A549 (cell line): ENCODE data around the gene ST3GAL5. TPM values are rescaled to one million over a fixed set of nuclear protein-coding genes. Genes with fewer than 3 reads are reported as not detected.
A peak's percentile ranks its signal among the peaks of the same experiment; 100 is the strongest.

Experiments used
- ATAC-seq, 2 experiments: fragments of 200-7000 bp in 1 of 2; fragments of >200 bp in 1 of 2; cut with Nextera tagmentation in 1 of 2; cut with Tn5 transposase in 1 of 2; 3 replicates each; pipeline versions ENCODE4 v1.8.0 to v1.9.1; 2018 to 2020; ENCODE audit warnings: mild to moderate bottlenecking in 1 of 2, moderate library complexity in 1 of 2
- CTCF ChIA-PET: fragments of 300-600 bp; sonication (Branson Sonifier 250); formaldehyde crosslinking; extraction: SDS; loops from one replicate; lab custom pipeline; 2021; ENCODE audit warnings: antibody characterized with exemption, inconsistent platforms; lab: Yijun Ruan, JAX
- POLR2A ChIA-PET: fragments of 350-600 bp; formaldehyde crosslinking; extraction: SDS; loops from one replicate; lab custom pipeline; 2021; ENCODE audit warnings: antibody characterized with exemption, inconsistent platforms; lab: Yijun Ruan, JAX
- DNase-seq, 2 experiments: peaks; one replicate each; pipeline versions ENCODE4 v3.0.0 to v3.0.0-alpha.2; 2011 to 2016; ENCODE audit warnings: low read depth in 1 of 2, low spot score in 1 of 2
- FAIRE-seq: peaks from 2 replicates; lab custom pipeline; 2011; peaks lifted over from hg19 to GRCh38; lab: Jason Lieb, UNC
- H3K27ac ChIP-seq, 2 experiments: fragments of >200 bp; sonication (Bioruptor Twin); formaldehyde crosslinking; 3 replicates each; pipeline ENCODE4 v1.5.1; 2016 to 2017
- H3K4me1 ChIP-seq: fragments of >200 bp; sonication (Bioruptor Twin); formaldehyde crosslinking; 3 replicates; pipeline ENCODE4 v1.6.1; 2016
- H3K4me2 ChIP-seq: fragments of >200 bp; sonication (Bioruptor Twin); formaldehyde crosslinking; 3 replicates; pipeline ENCODE4 v1.6.1; 2016
- H3K4me3 ChIP-seq: fragments of >200 bp; sonication (Bioruptor Twin); formaldehyde crosslinking; 3 replicates; pipeline ENCODE4 v1.5.1; 2016
- H3K9me3 ChIP-seq: fragments of >200 bp; sonication (Bioruptor Twin); formaldehyde crosslinking; 3 replicates; pipeline ENCODE4 v1.6.1; 2016
- ATOH8 ChIP-seq: fragments of 250-450 bp; sonication (Bioruptor Pico); IDR thresholded peaks from 2 replicates; pipeline ENCODE4 v1.5.0; 2020; ENCODE audit warnings: low read depth, mild to moderate bottlenecking, moderate library complexity
- BHLHE40 ChIP-seq: IDR thresholded peaks from 2 replicates; pipeline ENCODE4 v1.6.1; 2012; ENCODE audit warnings: low read depth, low read length, inconsistent platforms
- CBX2 ChIP-seq: fragments of 200-600 bp; sonication (generic); IDR thresholded peaks from 2 replicates; pipeline ENCODE4 v1.6.1; 2016; ENCODE audit warnings: low read depth, mild to moderate bottlenecking, borderline replicate concordance
- CBX8 ChIP-seq: fragments of 200-600 bp; sonication (generic); IDR thresholded peaks from 2 replicates; pipeline ENCODE4 v1.6.1; 2016
- CEBPB ChIP-seq, 2 experiments: fragments of >200 bp in 1 of 2; sonication (Bioruptor Twin) in 1 of 2; formaldehyde crosslinking in 1 of 2; IDR thresholded peaks; 2 replicates each; pipeline ENCODE4 v1.6.1; 2012 to 2016
- CHD2 ChIP-seq: fragments of 150-350 bp; IDR thresholded peaks from 2 replicates; pipeline ENCODE4 v1.6.1; 2014; ENCODE audit warnings: low read length; ENCODE audit not compliant: partially characterized antibody
- CTCF ChIP-seq: fragments of >200 bp; sonication (Bioruptor Twin); formaldehyde crosslinking; IDR thresholded peaks from 3 replicates; pipeline ENCODE4 v1.5.1; 2016
- EHF ChIP-seq: fragments of 250-450 bp; sonication (Bioruptor Pico); IDR thresholded peaks from 2 replicates; pipeline ENCODE4 v1.5.0; 2020; ENCODE audit warnings: mild to moderate bottlenecking
- ELK1 ChIP-seq: fragments of 150-350 bp; IDR thresholded peaks from 2 replicates; pipeline ENCODE4 v1.6.1; 2014; ENCODE audit warnings: low read depth, mild to moderate bottlenecking, low read length
- EP300 ChIP-seq, 2 experiments: fragments of >200 bp; sonication (Bioruptor Twin); formaldehyde crosslinking; IDR thresholded peaks; 2 replicates in 1 of 2; 3 replicates in 1 of 2; pipeline ENCODE4 v1.6.1; 2016 to 2017
- FOSB ChIP-seq: fragments of 250-450 bp; sonication (Bioruptor Pico); IDR thresholded peaks from 2 replicates; pipeline ENCODE4 v1.5.0; 2020; ENCODE audit warnings: mild to moderate bottlenecking, moderate library complexity
- FOSL2 ChIP-seq, 2 experiments: fragments of 450-650 bp in 1 of 2; fragments of >200 bp in 1 of 2; sonication (Bioruptor Twin) in 1 of 2; formaldehyde crosslinking; IDR thresholded peaks; 2 replicates each; pipeline versions ENCODE4 v1.5.0 to v1.6.1; 2016 to 2020; ENCODE audit warnings: mild to moderate bottlenecking in 1 of 2, moderate library complexity in 1 of 2
- FOXS1 ChIP-seq: fragments of 250-450 bp; sonication (Bioruptor Pico); IDR thresholded peaks from 2 replicates; pipeline ENCODE4 v1.5.0; 2020; ENCODE audit warnings: mild to moderate bottlenecking, moderate library complexity
- GATA3 ChIP-seq: IDR thresholded peaks from 2 replicates; pipeline ENCODE4 v1.6.1; 2012; ENCODE audit warnings: borderline replicate concordance
- HDAC2 ChIP-seq: fragments of 200-600 bp; sonication (generic); IDR thresholded peaks from 2 replicates; pipeline ENCODE4 v1.6.1; 2016
- HEYL ChIP-seq: fragments of 250-450 bp; sonication (Bioruptor Pico); IDR thresholded peaks from 2 replicates; pipeline ENCODE4 v1.8.0; 2021; ENCODE audit warnings: mild to moderate bottlenecking, moderate library complexity
- HOXA7 ChIP-seq: fragments of 250-450 bp; sonication (Bioruptor Pico); IDR thresholded peaks from 2 replicates; pipeline ENCODE4 v1.5.0; 2020; ENCODE audit warnings: mild to moderate bottlenecking, moderate library complexity
- HOXB13 ChIP-seq: fragments of 250-450 bp; sonication (Bioruptor Pico); IDR thresholded peaks from 2 replicates; pipeline ENCODE4 v1.5.0; 2020; ENCODE audit warnings: low read depth, mild to moderate bottlenecking, moderate library complexity
- HOXB5 ChIP-seq: fragments of 250-450 bp; sonication (Bioruptor Pico); IDR thresholded peaks from 2 replicates; pipeline ENCODE4 v1.5.0; 2020; ENCODE audit warnings: mild to moderate bottlenecking, moderate library complexity
- JUN ChIP-seq, 2 experiments: fragments of >200 bp; sonication (Bioruptor Twin); formaldehyde crosslinking; IDR thresholded peaks; 2 replicates in 1 of 2; 3 replicates in 1 of 2; pipeline ENCODE4 v1.6.1; 2016 to 2017
- JUNB ChIP-seq: fragments of >200 bp; sonication (Bioruptor Twin); formaldehyde crosslinking; IDR thresholded peaks from 2 replicates; pipeline ENCODE4 v1.6.1; 2016
- MAX ChIP-seq: IDR thresholded peaks from 2 replicates; pipeline ENCODE4 v1.6.1; 2012
- NPAS2 ChIP-seq: fragments of 250-450 bp; sonication (Bioruptor Pico); IDR thresholded peaks from 2 replicates; pipeline ENCODE4 v1.8.0; 2022; ENCODE audit warnings: mild to moderate bottlenecking, moderate library complexity, borderline replicate concordance
- POLR2A ChIP-seq: IDR thresholded peaks from 2 replicates; pipeline ENCODE4 v1.6.1; 2012; ENCODE audit warnings: mild to moderate bottlenecking, low read length
- POLR2AphosphoS2 ChIP-seq: conservative IDR thresholded peaks from 2 replicates; pipeline ENCODE4 v1.6.1; 2012; ENCODE audit warnings: low read length, improper control_type of control experiment, inconsistent platforms
- RARB ChIP-seq: fragments of 250-450 bp; sonication (Bioruptor Pico); IDR thresholded peaks from 2 replicates; pipeline ENCODE4 v1.8.0; 2021; ENCODE audit warnings: mild to moderate bottlenecking, moderate library complexity
- TP53 ChIP-seq: fragments of 250-450 bp; sonication (Bioruptor Pico); IDR thresholded peaks from 2 replicates; pipeline ENCODE4 v1.5.0; 2021; ENCODE audit warnings: mild to moderate bottlenecking, moderate library complexity
- ZNF302 ChIP-seq: fragments of 250-450 bp; sonication (Bioruptor Pico); IDR thresholded peaks from 2 replicates; pipeline ENCODE4 v1.9.0; 2021; ENCODE audit warnings: inconsistent platforms, mild to moderate bottlenecking, moderate library complexity
- ZSCAN20 ChIP-seq: fragments of 250-450 bp; sonication (Bioruptor Pico); IDR thresholded peaks from 2 replicates; pipeline ENCODE4 v1.8.0; 2022; ENCODE audit warnings: mild to moderate bottlenecking, moderate library complexity
- WGBS: methylation state at CpG from one replicate; pipeline ENCODE4 v1.1.6; 2017; ENCODE audit errors: missing lambda C conversion rate; 5-methylcytosine and 5-hydroxymethylcytosine counted together
- polyA plus RNA-seq, 4 experiments: library from polyadenylated mRNA; depleted of rRNA in 3 of 4; stranded (reverse); fragments of >200 nt; fragmentation: RNase III in 1 of 4; extraction: RNeasy Plus Mini Kit Qiagen cat#74134 plus additional on column Dnase treatment in 1 of 4; gene quantifications; 2 replicates in 3 of 4; 3 replicates in 1 of 4; pipeline ENCODE4 v1.2.3, GENCODE V29; 2011 to 2017
- TF ChIP-seq, protein P1 (sequence below): fragments of >200 bp; sonication (Bioruptor Twin); formaldehyde crosslinking; IDR thresholded peaks from 2 replicates; pipeline ENCODE4 v1.6.1; 2016
- TF ChIP-seq, protein P2 (sequence below): fragments of 450-650 bp; IDR thresholded peaks from 2 replicates; pipeline ENCODE4 v1.6.1; 2014; ENCODE audit warnings: antibody characterized with exemption

The ST3GAL5 gene
- polyA plus RNA-seq, 2 of the 4 experiments (the other 2 are of a cell fraction), result 36.9 to 119 TPM

DNA sequence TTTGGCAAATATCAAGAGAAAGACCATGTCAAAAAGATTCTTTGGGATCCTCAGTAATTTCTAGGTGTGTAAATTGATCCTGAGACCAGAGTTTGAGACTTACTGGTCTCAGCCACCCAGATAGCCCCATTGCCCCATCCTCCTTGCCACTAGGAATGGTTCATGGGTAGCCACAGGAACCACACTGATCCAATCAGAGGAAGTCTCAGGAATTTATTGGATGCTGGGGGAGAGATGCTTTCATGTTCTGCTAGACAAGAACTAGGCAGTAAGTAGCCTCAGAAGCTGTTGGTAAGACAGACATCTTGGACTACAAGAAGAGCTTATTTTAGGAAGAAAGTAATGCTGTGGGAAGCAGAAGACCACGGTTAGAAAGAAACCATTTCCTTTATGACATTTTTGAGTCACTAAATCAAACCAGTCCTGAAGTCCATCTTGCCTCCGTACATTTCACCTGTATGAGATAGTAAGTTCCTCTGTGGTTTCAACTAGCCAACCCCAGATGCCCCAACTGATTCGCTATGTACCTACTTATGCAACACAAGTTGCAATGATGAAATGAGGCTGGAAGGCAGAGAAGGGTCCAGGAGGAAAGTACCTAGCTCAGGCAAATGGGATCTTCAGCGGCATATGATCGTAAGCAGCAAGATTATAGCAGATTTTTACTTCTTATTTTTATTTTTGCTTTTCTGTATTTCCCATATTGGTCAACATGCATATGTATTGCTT lies 3.6 kb upstream of the ST3GAL5 start:
- ATAC-seq, result no peak
- peak overlapping the region; percentile 83 to 97 for H3K27ac ChIP-seq
- WGBS, result 95% methylated on average over 5 of the region's 5 CpGs
- H3K4me2 ChIP-seq, result peak overlapping the region; percentile 70
- TF ChIP-seq CEBPB (IDR thresholded peaks at IDR 0.05), result peak; percentile 15 to 47; a peak in 1 of 4 replicates
- TF ChIP-seq HOXB13 (CRISPR knock-in tag), result no peak
- no peak for FAIRE-seq
- no peak overlapping the region for H3K4me3 ChIP-seq
- DNase-seq, result no peak
- CTCF ChIA-PET, result interaction anchor here (0.6 to 12.8 kb wide), 5 partner anchors 10 to 276 kb away, joined by 3 to 238 read pairs (median 3); no protein-coding TSS in a partner anchor
- H3K4me1 ChIP-seq, result peaks cover 51% of the 10 kb centered on the region
- POLR2A ChIA-PET, result no interaction called here
- H3K9me3 ChIP-seq, result peaks cover 10% of the 10 kb centered on the region; the same call in 2 of the 3 replicates

DNA sequence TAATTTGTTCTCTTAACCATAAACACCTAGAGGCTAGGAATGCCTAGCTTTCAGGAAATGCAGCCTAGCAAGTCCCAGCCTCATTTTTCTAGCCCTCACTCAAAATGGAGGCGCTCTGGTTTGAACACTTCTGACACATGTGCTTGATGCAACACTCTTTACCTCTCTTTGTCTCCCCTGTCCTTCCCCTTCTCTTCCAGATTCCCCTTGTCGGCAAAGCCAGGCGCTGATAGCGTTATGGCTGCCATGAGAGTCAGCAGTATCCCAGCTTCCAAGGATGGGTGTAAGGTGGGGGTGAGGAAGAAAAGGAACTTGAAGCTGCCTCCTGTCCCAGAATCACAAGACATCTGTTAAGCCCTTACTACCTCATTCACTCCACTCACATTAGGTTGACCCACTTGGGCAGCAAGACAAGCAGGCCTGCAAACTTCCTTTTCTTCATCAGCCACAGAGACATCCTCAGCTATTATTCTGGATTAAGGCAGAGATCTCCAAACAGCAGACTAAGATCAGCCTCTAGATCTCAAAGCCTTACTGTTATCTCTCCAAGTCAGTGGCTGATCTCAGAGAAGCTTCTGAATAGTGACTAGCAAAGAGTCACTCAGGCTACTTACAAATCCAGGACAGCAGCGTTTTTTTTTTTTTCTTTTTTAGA lies 1.9 kb upstream of the ST3GAL5 start:
- FAIRE-seq (no peak), DNase-seq (no peak), ATAC-seq (no peak)
- Histone ChIP-seq H3K9me3 (peaks cover 10% of the 10 kb centered on the region; the same call in 2 of the 3 replicates), H3K4me1 (peaks cover 68% of the 10 kb centered on the region), H3K27ac (peak overlapping the region; percentile 88 to 97), H3K4me3 (peak overlapping the region; percentile 77; the same call in 1 of the 3 replicates), H3K4me2 (peak overlapping the region; percentile 94)
- WGBS, result 89% methylated on average over 5 of the region's 5 CpGs
- POLR2A ChIA-PET, result interaction anchor here (0.8 to 3.1 kb wide), 2 partner anchors 31 to 46 kb away, joined by 3 to 22 read pairs; no protein-coding TSS in a partner anchor
- CTCF ChIA-PET, result interaction anchor here (1.1 to 12.8 kb wide), 16 partner anchors 11 to 229 kb away, joined by 3 to 238 read pairs (median 23); no protein-coding TSS in a partner anchor
- TF ChIP-seq NPAS2 (CRISPR knock-in tag) (no peak), GATA3 (no peak), HOXB5 (CRISPR knock-in tag) (peak; percentile 95), POLR2AphosphoS2 (no peak), CBX2 (no peak), HOXB13 (CRISPR knock-in tag) (peak; percentile 97), MAX (peak; percentile 37), FOSL2 (IDR thresholded peaks at IDR 0.05) (no peak), FOSL2 (CRISPR knock-in tag; IDR thresholded peaks at IDR 0.05) (0 out of 2 replicates have a peak, but pooled peaks have one; percentile 26), CTCF (no peak), POLR2A (no peak), CBX8 (no peak), JUN (IDR thresholded peaks at IDR 0.05) (no peak), HOXA7 (CRISPR knock-in tag) (peak; percentile 87; the same call in 1 of the 2 replicates), HEYL (CRISPR knock-in tag) (peak; percentile 99), EHF (CRISPR knock-in tag) (peak; percentile 95), FOXS1 (CRISPR knock-in tag) (peak; percentile 76), ELK1 (no peak), JUNB (no peak), TP53 (CRISPR knock-in tag) (peak; percentile 62; the same call in 1 of the 2 replicates), HDAC2 (no peak), ZSCAN20 (CRISPR knock-in tag) (peak; percentile 95), ZNF302 (CRISPR knock-in tag) (peak; percentile 89; the same call in 1 of the 2 replicates), ATOH8 (CRISPR knock-in tag) (peak; percentile 97), RARB (CRISPR knock-in tag) (0 out of 2 replicates have a peak, but pooled peaks have one; percentile 29), FOSB (CRISPR knock-in tag) (peak; percentile 70; the same call in 1 of the 2 replicates), CHD2 (no peak), BHLHE40 (no peak), EP300 (IDR thresholded peaks at IDR 0.05) (no peak)
- TF ChIP-seq, protein P1, sequence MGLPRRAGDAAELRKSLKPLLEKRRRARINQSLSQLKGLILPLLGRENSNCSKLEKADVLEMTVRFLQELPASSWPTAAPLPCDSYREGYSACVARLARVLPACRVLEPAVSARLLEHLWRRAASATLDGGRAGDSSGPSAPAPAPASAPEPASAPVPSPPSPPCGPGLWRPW, result no peak
- TF ChIP-seq, protein P2, sequence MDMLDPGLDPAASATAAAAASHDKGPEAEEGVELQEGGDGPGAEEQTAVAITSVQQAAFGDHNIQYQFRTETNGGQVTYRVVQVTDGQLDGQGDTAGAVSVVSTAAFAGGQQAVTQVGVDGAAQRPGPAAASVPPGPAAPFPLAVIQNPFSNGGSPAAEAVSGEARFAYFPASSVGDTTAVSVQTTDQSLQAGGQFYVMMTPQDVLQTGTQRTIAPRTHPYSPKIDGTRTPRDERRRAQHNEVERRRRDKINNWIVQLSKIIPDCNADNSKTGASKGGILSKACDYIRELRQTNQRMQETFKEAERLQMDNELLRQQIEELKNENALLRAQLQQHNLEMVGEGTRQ, result no peak
